Fibroblast of lung (primary cell): ENCODE measurements around the gene JARID2. TPM values are rescaled to one million over a fixed set of nuclear protein-coding genes. Genes with fewer than 3 reads are reported as not detected.

Experiments
- DNase-seq, 2 donors: peaks; one replicate each; pipeline versions ENCODE4 v3.0.0 to v3.0.0-alpha.2; 2010; ENCODE audit warnings: low read depth in 2 of 2
- H2AFZ ChIP-seq: 2 replicates; pipeline ENCODE4 v1.5.1; 2012; ENCODE audit warnings: low read length, control low read depth, inconsistent platforms
- H3K27ac ChIP-seq: 2 replicates; pipeline ENCODE4 v1.5.1; 2011; ENCODE audit warnings: low read length, control low read depth; ENCODE audit not compliant: insufficient read depth
- H3K27me3 ChIP-seq: 2 replicates; pipeline ENCODE4 v1.5.1; 2011; ENCODE audit warnings: mild to moderate bottlenecking, low read length; ENCODE audit not compliant: control insufficient read depth, insufficient read depth
- H3K36me3 ChIP-seq: 2 replicates; pipeline ENCODE4 v1.5.1; 2011; ENCODE audit warnings: low read length; ENCODE audit not compliant: control insufficient read depth, insufficient read depth
- H3K4me1 ChIP-seq: 2 replicates; pipeline ENCODE4 v1.5.1; 2011; ENCODE audit warnings: low read length; ENCODE audit not compliant: control insufficient read depth, insufficient read depth; ENCODE audit errors: extremely low read depth
- H3K4me2 ChIP-seq: 2 replicates; pipeline ENCODE4 v1.5.1; 2011; ENCODE audit warnings: low read length, control low read depth; ENCODE audit not compliant: insufficient read depth; ENCODE audit errors: extremely low read depth
- H3K4me3 ChIP-seq, 4 experiments: fragments of 200-600 bp in 1 of 4; sonication (generic) in 1 of 4; replicated peaks in 1 of 4; 2 replicates each; pipeline ENCODE4 v1.5.1; 2011 to 2016; ENCODE audit warnings: low read length in 4 of 4, low read depth in 3 of 4, mild to moderate bottlenecking in 3 of 4, control low read depth in 2 of 4, inconsistent platforms in 1 of 4, mixed read lengths in 1 of 4; ENCODE audit not compliant: insufficient read depth in 1 of 4; ENCODE audit errors: control extremely low read depth in 1 of 4
- H3K79me2 ChIP-seq: 2 replicates; pipeline ENCODE4 v1.5.1; 2012; ENCODE audit warnings: mild to moderate bottlenecking, low read length, inconsistent platforms; ENCODE audit not compliant: control insufficient read depth, insufficient read depth
- H3K9ac ChIP-seq: 2 replicates; pipeline ENCODE4 v1.5.1; 2011; ENCODE audit warnings: mild to moderate bottlenecking, low read length, control low read depth; ENCODE audit not compliant: insufficient read depth
- H3K9me3 ChIP-seq: 2 replicates; pipeline ENCODE4 v1.5.1; 2012; ENCODE audit warnings: low read depth, low read length; ENCODE audit not compliant: control insufficient read depth, insufficient read depth
- H4K20me1 ChIP-seq: 2 replicates; pipeline ENCODE4 v1.5.1; 2011; ENCODE audit warnings: low read length; ENCODE audit not compliant: control insufficient read depth, insufficient read depth; ENCODE audit errors: extremely low read depth
- CTCF ChIP-seq, 2 donors: IDR thresholded peaks in 1 of 2; conservative IDR thresholded peaks in 1 of 2; 1 replicate in 1 of 2; 2 replicates in 1 of 2; pipeline ENCODE4 v1.5.1; 2011 to 2012; ENCODE audit warnings: low read length in 2 of 2, control low read depth in 1 of 2, inconsistent platforms in 1 of 2, low read depth in 1 of 2, mild to moderate bottlenecking in 1 of 2
- EZH2 ChIP-seq: IDR thresholded peaks from 2 replicates; pipeline ENCODE4 v1.5.1; 2012; ENCODE audit warnings: low read length, control low read depth, mild to moderate bottlenecking; ENCODE audit errors: missing control alignments
- polyA plus RNA-seq, 2 donors: library from polyadenylated mRNA; depleted of rRNA in 1 of 2; stranded (reverse) in 1 of 2; unstranded in 1 of 2; fragments of >200 nt; gene quantifications; 2 replicates each; pipeline ENCODE4 v1.2.1, GENCODE V29; 2011 to 2012; ENCODE audit warnings: missing spikeins in 1 of 2
- total RNA-seq: library from RNA; depleted of rRNA; stranded (reverse); fragments of >200 nt; gene quantifications from 2 replicates; pipeline ENCODE4 v1.2.1, GENCODE V29; 2014

The JARID2 gene
- total and polyA plus RNA-seq, 2 donors (not counting 1 experiment from before 2014, with no cell fraction given) = 5.0 to 8.2 TPM

- DNase-seq = no peak
- Histone ChIP-seq H3K36me3 (no peaks in the 10 kb centered on the region), H3K4me1 (no peaks in the 10 kb centered on the region), H3K4me2 (no peak overlapping the region), H3K9ac (no peak overlapping the region), H4K20me1 (no peaks in the 10 kb centered on the region), H3K4me3 (no peak overlapping the region), H2AFZ (no peak overlapping the region), H3K9me3 (no peaks in the 10 kb centered on the region), H3K27ac (no peak overlapping the region), H3K27me3 (no peaks in the 10 kb centered on the region), H3K79me2 (peaks cover 4% of the 10 kb centered on the region)
- no peak for TF ChIP-seq EZH2
- no peak for TF ChIP-seq CTCF (conservative IDR thresholded peaks at IDR 0.05 in 1 of 2, IDR thresholded peaks at IDR 0.05 in 1 of 2; ENCODE audit: low read depth in 1 of 2, low read length in 2 of 2)
Measured at GRCh38 chr6:15375638-15376290, 129.9 kb downstream of the JARID2 start.

GRCh38 chr6:15376900-15377487, 131.1 kb downstream of the JARID2 start:
- no peaks in the 10 kb centered on the region for H3K9me3 ChIP-seq
- DNase-seq = no peak
- no peaks in the 10 kb centered on the region for H4K20me1 ChIP-seq
- H3K4me1 ChIP-seq = no peaks in the 10 kb centered on the region
- no peak overlapping the region for H3K9ac ChIP-seq
- H3K27me3 ChIP-seq = no peaks in the 10 kb centered on the region
- no peak overlapping the region for H3K4me3 ChIP-seq
- no peaks in the 10 kb centered on the region for H3K36me3 ChIP-seq
- no peak overlapping the region for H2AFZ ChIP-seq
- TF ChIP-seq CTCF (conservative IDR thresholded peaks at IDR 0.05 in 1 of 2, IDR thresholded peaks at IDR 0.05 in 1 of 2; ENCODE audit: low read depth in 1 of 2, low read length in 2 of 2) (no peak), EZH2 (no peak)
- no peak overlapping the region for H3K4me2 ChIP-seq
- peaks cover 5% of the 10 kb centered on the region for H3K79me2 ChIP-seq
- H3K27ac ChIP-seq = no peak overlapping the region

GRCh38 chr6:15378272-15378671, 132.4 kb downstream of the JARID2 start:
- H3K4me3 ChIP-seq = no peak overlapping the region
- H3K79me2 ChIP-seq = peaks cover 5% of the 10 kb centered on the region
- TF ChIP-seq EZH2 = no peak
- TF ChIP-seq CTCF (conservative IDR thresholded peaks at IDR 0.05 in 1 of 2, IDR thresholded peaks at IDR 0.05 in 1 of 2; ENCODE audit: low read depth in 1 of 2, low read length in 2 of 2) = no peak
- no peaks in the 10 kb centered on the region for H3K9me3 ChIP-seq
- H3K4me1 ChIP-seq = no peaks in the 10 kb centered on the region
- H3K9ac ChIP-seq = no peak overlapping the region
- DNase-seq = no peak
- no peak overlapping the region for H2AFZ ChIP-seq
- no peak overlapping the region for H3K4me2 ChIP-seq
- H3K27me3 ChIP-seq = no peaks in the 10 kb centered on the region
- H3K36me3 ChIP-seq = no peaks in the 10 kb centered on the region
- H3K27ac ChIP-seq = no peak overlapping the region
- H4K20me1 ChIP-seq = peaks cover 2% of the 10 kb centered on the region
